ENCODE data around the gene OAF.
A peak's percentile ranks its signal among the peaks of the same experiment; 100 is the strongest.

Gene OAF

GRCh38 chr11:120217526-120217925, 6.7 kb downstream of the OAF start:
- no peak overlapping the region for H2BK120ac ChIP-seq (ENCODE audit: low read depth, low read length)
- peaks cover 16 to 23% of the 10 kb centered on the region in 2 donors for H3K4me1 ChIP-seq (ENCODE audit: control insufficient read depth in 2 of 2, insufficient read depth in 1 of 2, low read depth in 1 of 2, low read length in 2 of 2)
- H4K8ac ChIP-seq (ENCODE audit: low read depth, low read length), result no peak overlapping the region
- H3K79me1 ChIP-seq (ENCODE audit: low read depth, low read length), result no peaks in the 10 kb centered on the region
- no peak overlapping the region for H2BK5ac ChIP-seq (ENCODE audit: low read length)
- H3K9me3 ChIP-seq (replicated peaks in 1 of 2; ENCODE audit: control insufficient read depth in 2 of 2, insufficient read depth in 1 of 2, low read depth in 1 of 2, low read length in 2 of 2), result no peaks in the 10 kb centered on the region
- peak overlapping the region; percentile 0 for H4K91ac ChIP-seq (ENCODE audit: low read depth, low read length, poor library complexity)
- H2AFZ ChIP-seq (ENCODE audit: low read length), result no peak overlapping the region
- H3K18ac ChIP-seq (ENCODE audit: low read length), result peak overlapping the region; percentile 79
- H2BK15ac ChIP-seq (ENCODE audit: low read length), result no peak overlapping the region
- no peak for DNase-seq (ENCODE audit: low spot score)
- H2BK12ac ChIP-seq (ENCODE audit: low read length), result no peak overlapping the region
- no peak overlapping the region for H3K4me2 ChIP-seq (ENCODE audit: insufficient read depth, low read length, poor library complexity, severe bottlenecking)
- H3K27me3 ChIP-seq (ENCODE audit: control insufficient read depth in 3 of 3, insufficient read depth in 3 of 3, low read depth in 1 of 3, low read length in 3 of 3), result peaks cover 0 to 22% (median 0%) of the 10 kb centered on the region in 3 experiments
- no peak overlapping the region for H2AK5ac ChIP-seq (ENCODE audit: low read depth, low read length)
- H3K4me3 ChIP-seq (ENCODE audit: low read length in 2 of 2), result no peak overlapping the region
- no peak overlapping the region for H3K23ac ChIP-seq (ENCODE audit: low read depth, low read length, poor library complexity)
- no CpG with 5 or more reads among the region's 12 CpGs for WGBS, 2 donors (ENCODE audit: extremely low coverage in 2 of 2, insufficient read length in 2 of 2, insufficient replicate concordance in 1 of 2)
- H3K9ac ChIP-seq (ENCODE audit: low read depth, low read length, poor library complexity), result no peak overlapping the region
- no peak overlapping the region for H3K27ac ChIP-seq (replicated peaks; ENCODE audit: low read length)
- peaks cover 0 to 5% of the 10 kb centered on the region in 2 donors for H3K36me3 ChIP-seq (replicated peaks in 1 of 2; ENCODE audit: control insufficient read depth in 2 of 2, insufficient read depth in 2 of 2, low read length in 2 of 2)
- H3K14ac ChIP-seq (ENCODE audit: low read length), result no peak overlapping the region
- no peak overlapping the region for H3K4ac ChIP-seq (ENCODE audit: low read length)

GRCh38 chr11:120217941-120218694, 7.3 kb downstream of the OAF start:
- no CpG with 5 or more reads among the region's 12 CpGs for WGBS, 2 donors (ENCODE audit: extremely low coverage in 2 of 2, insufficient read length in 2 of 2, insufficient replicate concordance in 1 of 2)
- H3K14ac ChIP-seq (ENCODE audit: low read length), result peak overlapping the region; percentile 77
- no peaks in the 10 kb centered on the region for H3K79me1 ChIP-seq (ENCODE audit: low read depth, low read length)
- peaks cover 0 to 5% of the 10 kb centered on the region in 2 donors for H3K36me3 ChIP-seq (replicated peaks in 1 of 2; ENCODE audit: control insufficient read depth in 2 of 2, insufficient read depth in 2 of 2, low read length in 2 of 2)
- H2AFZ ChIP-seq (ENCODE audit: low read length), result no peak overlapping the region
- H4K8ac ChIP-seq (ENCODE audit: low read depth, low read length), result no peak overlapping the region
- H3K4me2 ChIP-seq (ENCODE audit: insufficient read depth, low read length, poor library complexity, severe bottlenecking), result no peak overlapping the region
- peak overlapping the region; percentile 95 for H3K18ac ChIP-seq (ENCODE audit: low read length)
- no peak overlapping the region for H3K4me3 ChIP-seq (ENCODE audit: low read length in 2 of 2)
- H3K23ac ChIP-seq (ENCODE audit: low read depth, low read length, poor library complexity), result peak overlapping the region; percentile 92
- peak overlapping the region; percentile 11 for H2BK5ac ChIP-seq (ENCODE audit: low read length)
- peak overlapping the region; percentile 95 for H2AK5ac ChIP-seq (ENCODE audit: low read depth, low read length)
- H2BK12ac ChIP-seq (ENCODE audit: low read length), result peak overlapping the region; percentile 85
- H3K9me3 ChIP-seq (replicated peaks in 1 of 2; ENCODE audit: control insufficient read depth in 2 of 2, insufficient read depth in 1 of 2, low read depth in 1 of 2, low read length in 2 of 2), result no peaks in the 10 kb centered on the region
- peak overlapping the region; percentile 70 for H2BK15ac ChIP-seq (ENCODE audit: low read length)
- H3K27ac ChIP-seq (replicated peaks; ENCODE audit: low read length), result no peak overlapping the region
- peak overlapping the region; percentile 0 for H4K91ac ChIP-seq (ENCODE audit: low read depth, low read length, poor library complexity)
- H3K4me1 ChIP-seq (ENCODE audit: control insufficient read depth in 2 of 2, insufficient read depth in 1 of 2, low read depth in 1 of 2, low read length in 2 of 2), result peaks cover 11 to 23% of the 10 kb centered on the region in 2 donors
- H3K27me3 ChIP-seq (ENCODE audit: control insufficient read depth in 3 of 3, insufficient read depth in 3 of 3, low read depth in 1 of 3, low read length in 3 of 3), result peaks cover 0 to 16% (median 0%) of the 10 kb centered on the region in 3 experiments
- H3K4ac ChIP-seq (ENCODE audit: low read length), result no peak overlapping the region
- no peak overlapping the region for H3K9ac ChIP-seq (ENCODE audit: low read depth, low read length, poor library complexity)
- DNase-seq (ENCODE audit: low spot score), result no peak
- peak overlapping the region; percentile 28 for H2BK120ac ChIP-seq (ENCODE audit: low read depth, low read length)

GRCh38 chr11:120218695-120219033, 7.8 kb downstream of the OAF start:
- H2BK15ac ChIP-seq (ENCODE audit: low read length), result peak overlapping the region; percentile 70
- H3K27ac ChIP-seq (replicated peaks; ENCODE audit: low read length), result no peak overlapping the region
- peak overlapping the region; percentile 95 for H3K18ac ChIP-seq (ENCODE audit: low read length)
- H3K4me1 ChIP-seq (ENCODE audit: control insufficient read depth in 2 of 2, insufficient read depth in 1 of 2, low read depth in 1 of 2, low read length in 2 of 2), result peaks cover 9 to 21% of the 10 kb centered on the region in 2 donors
- H2BK12ac ChIP-seq (ENCODE audit: low read length), result peak overlapping the region; percentile 85
- peak overlapping the region; percentile 29 for H3K4ac ChIP-seq (ENCODE audit: low read length)
- no peak overlapping the region for H4K91ac ChIP-seq (ENCODE audit: low read depth, low read length, poor library complexity)
- peaks cover 0 to 5% of the 10 kb centered on the region in 2 donors for H3K36me3 ChIP-seq (replicated peaks in 1 of 2; ENCODE audit: control insufficient read depth in 2 of 2, insufficient read depth in 2 of 2, low read length in 2 of 2)
- no peaks in the 10 kb centered on the region for H3K79me1 ChIP-seq (ENCODE audit: low read depth, low read length)
- peaks cover 0 to 11% (median 0%) of the 10 kb centered on the region in 3 experiments for H3K27me3 ChIP-seq (ENCODE audit: control insufficient read depth in 3 of 3, insufficient read depth in 3 of 3, low read depth in 1 of 3, low read length in 3 of 3)
- no peak for DNase-seq (ENCODE audit: low spot score)
- no peak overlapping the region for H3K4me3 ChIP-seq (ENCODE audit: low read length in 2 of 2)
- no peak overlapping the region for H3K4me2 ChIP-seq (ENCODE audit: insufficient read depth, low read length, poor library complexity, severe bottlenecking)
- H2AK5ac ChIP-seq (ENCODE audit: low read depth, low read length), result peak overlapping the region; percentile 95
- H2BK5ac ChIP-seq (ENCODE audit: low read length), result peak overlapping the region; percentile 11
- peak overlapping the region; percentile 28 for H2BK120ac ChIP-seq (ENCODE audit: low read depth, low read length)
- H3K23ac ChIP-seq (ENCODE audit: low read depth, low read length, poor library complexity), result peak overlapping the region; percentile 92
- H3K14ac ChIP-seq (ENCODE audit: low read length), result peak overlapping the region; percentile 77
- H3K9ac ChIP-seq (ENCODE audit: low read depth, low read length, poor library complexity), result peak overlapping the region; percentile 25
- no peak overlapping the region for H2AFZ ChIP-seq (ENCODE audit: low read length)
- H4K8ac ChIP-seq (ENCODE audit: low read depth, low read length), result no peak overlapping the region
- no peaks in the 10 kb centered on the region for H3K9me3 ChIP-seq (replicated peaks in 1 of 2; ENCODE audit: control insufficient read depth in 2 of 2, insufficient read depth in 1 of 2, low read depth in 1 of 2, low read length in 2 of 2)
- no CpG with 5 or more reads among the region's 10 CpGs for WGBS, 2 donors (ENCODE audit: extremely low coverage in 2 of 2, insufficient read length in 2 of 2, insufficient replicate concordance in 1 of 2)

GRCh38 chr11:120219232-120219937, 8.6 kb downstream of the OAF start:
- Histone ChIP-seq H3K23ac (ENCODE audit: low read depth, low read length, poor library complexity) (peak overlapping the region; percentile 92), H3K14ac (ENCODE audit: low read length) (peak overlapping the region; percentile 77), H2BK120ac (ENCODE audit: low read depth, low read length) (peak overlapping the region; percentile 28), H3K9ac (ENCODE audit: low read depth, low read length, poor library complexity) (no peak overlapping the region), H3K4me2 (ENCODE audit: insufficient read depth, low read length, poor library complexity, severe bottlenecking) (no peak overlapping the region), H2BK12ac (ENCODE audit: low read length) (no peak overlapping the region), H3K4me3 (ENCODE audit: low read length in 2 of 2) (no peak overlapping the region), H3K4ac (ENCODE audit: low read length) (no peak overlapping the region), H2BK5ac (ENCODE audit: low read length) (peak overlapping the region; percentile 11), H3K18ac (ENCODE audit: low read length) (peak overlapping the region; percentile 95), H3K36me3 (replicated peaks in 1 of 2; ENCODE audit: control insufficient read depth in 2 of 2, insufficient read depth in 2 of 2, low read length in 2 of 2) (peaks cover 0 to 5% of the 10 kb centered on the region in 2 donors), H2AK5ac (ENCODE audit: low read depth, low read length) (peak overlapping the region; percentile 95), H3K27ac (replicated peaks; ENCODE audit: low read length) (no peak overlapping the region), H4K91ac (ENCODE audit: low read depth, low read length, poor library complexity) (no peak overlapping the region), H2AFZ (ENCODE audit: low read length) (no peak overlapping the region), H3K27me3 (ENCODE audit: control insufficient read depth in 3 of 3, insufficient read depth in 3 of 3, low read depth in 1 of 3, low read length in 3 of 3) (peaks cover 0 to 5% (median 0%) of the 10 kb centered on the region in 3 experiments), H3K9me3 (replicated peaks in 1 of 2; ENCODE audit: control insufficient read depth in 2 of 2, insufficient read depth in 1 of 2, low read depth in 1 of 2, low read length in 2 of 2) (no peaks in the 10 kb centered on the region), H2BK15ac (ENCODE audit: low read length) (peak overlapping the region; percentile 70), H4K8ac (ENCODE audit: low read depth, low read length) (no peak overlapping the region), H3K79me1 (ENCODE audit: low read depth, low read length) (no peaks in the 10 kb centered on the region), H3K4me1 (ENCODE audit: control insufficient read depth in 2 of 2, insufficient read depth in 1 of 2, low read depth in 1 of 2, low read length in 2 of 2) (peaks cover 9 to 21% of the 10 kb centered on the region in 2 donors)
- WGBS, 2 donors (ENCODE audit: extremely low coverage in 2 of 2, insufficient read length in 2 of 2, insufficient replicate concordance in 1 of 2), result no CpG with 5 or more reads among the region's 13 CpGs
- no peak for DNase-seq (ENCODE audit: low spot score)
